HG03159 (cell line): Measurements from ENCODE around the gene MAGEA2.
"Not testable (repeated sequence)": the region's sequence is repeated elsewhere in the genome, so short reads cannot be mapped to it uniquely, and the experiment has no call there.

Experiments
- ATAC-seq: cut with Tn5 transposase; IDR thresholded peaks from one replicate; pipeline ENCODE4 v1.9.1; 2021; ENCODE audit warnings: mild to moderate bottlenecking, moderate library complexity; ENCODE audit not compliant: unreplicated experiment

The MAGEA2 gene

GRCh38 chrX:152713195-152713594, 40.4 kb downstream of the MAGEA2 start:
- ATAC-seq, result not testable (repeated sequence)

DNA sequence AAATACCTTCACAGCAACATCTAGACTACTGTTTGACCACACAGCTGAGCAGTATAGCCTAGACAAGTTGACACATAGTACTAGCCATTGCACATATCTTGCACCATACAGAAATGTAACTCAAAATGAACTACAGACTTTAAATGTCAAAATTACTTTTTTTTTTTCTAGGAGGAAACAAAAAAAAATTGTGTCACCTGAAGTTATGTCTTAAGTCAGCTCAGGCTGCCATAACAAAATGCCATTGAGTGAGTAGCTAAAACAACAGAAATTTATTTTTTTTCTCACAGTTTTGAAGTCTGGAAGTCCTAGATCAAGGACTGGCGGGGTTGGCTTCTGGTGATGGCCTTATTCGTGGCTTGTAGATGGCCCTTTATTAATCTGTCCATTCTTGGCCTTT, 44.5 kb downstream of the MAGEA2 start, which contains the start of gene CSAG2:
CSAG2 (minus strand) TSS at position 101 of the 400 bp plus-strand sequence. CDS start 161 bp downstream, outside the sequence.
- not testable (repeated sequence) for ATAC-seq

DNA sequence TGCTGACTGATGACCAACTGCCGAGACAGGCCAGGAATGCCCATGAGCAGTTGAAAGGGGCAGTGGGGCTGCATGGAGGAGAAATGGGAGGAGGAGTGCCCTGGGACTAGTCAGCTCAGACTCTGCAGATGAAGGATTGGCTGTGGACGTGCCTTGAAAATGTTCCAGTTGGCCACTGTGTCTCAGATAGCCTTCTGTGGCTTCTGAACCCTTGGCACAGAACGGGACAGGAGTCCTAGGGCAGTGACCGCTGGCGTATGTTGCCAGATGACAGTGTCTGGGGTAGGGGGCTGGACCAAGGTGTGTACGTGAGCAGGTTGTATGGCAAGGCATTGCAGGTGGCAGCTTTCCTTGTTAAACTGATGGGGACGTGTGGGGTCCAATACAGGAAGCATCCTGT, 47.1 kb downstream of the MAGEA2 start:
- not testable (repeated sequence) for ATAC-seq

DNA sequence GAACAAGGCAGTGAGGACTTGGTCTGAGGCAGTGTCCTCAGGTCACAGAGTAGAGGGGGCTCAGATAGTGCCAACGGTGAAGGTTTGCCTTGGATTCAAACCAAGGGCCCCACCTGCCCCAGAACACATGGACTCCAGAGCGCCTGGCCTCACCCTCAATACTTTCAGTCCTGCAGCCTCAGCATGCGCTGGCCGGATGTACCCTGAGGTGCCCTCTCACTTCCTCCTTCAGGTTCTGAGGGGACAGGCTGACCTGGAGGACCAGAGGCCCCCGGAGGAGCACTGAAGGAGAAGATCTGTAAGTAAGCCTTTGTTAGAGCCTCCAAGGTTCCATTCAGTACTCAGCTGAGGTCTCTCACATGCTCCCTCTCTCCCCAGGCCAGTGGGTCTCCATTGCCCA, 53.3 kb downstream of the MAGEA2 start:
- not testable (repeated sequence) for ATAC-seq
